Activated CD8-positive, alpha-beta T cell treated with anti-CD3 and anti-CD28 coated beads for 36 hours (primary cell): ENCODE data around the gene SLC12A5. TPM values are rescaled to one million over a fixed set of nuclear protein-coding genes. Genes with fewer than 3 reads are reported as not detected.
A peak's percentile ranks its signal among the peaks of the same experiment; 100 is the strongest.

Experiments used
- ATAC-seq: fragments of 200-7000 bp; cut with Tn5 transposase; one replicate; pipeline ENCODE4 v1.10.0; 2021; ENCODE audit warnings: mild to moderate bottlenecking, moderate library complexity
- CTCF ChIA-PET: fragments of 350-600 bp; sonication (Branson Sonifier 250); formaldehyde crosslinking; loops from one replicate; lab custom pipeline; 2021; ENCODE audit warnings: antibody characterized with exemption; lab: Charles Lee
- POLR2A ChIA-PET: fragments of 350-600 bp; sonication (Branson Sonifier 250); formaldehyde crosslinking; loops from one replicate; lab custom pipeline; 2021; ENCODE audit warnings: antibody characterized with exemption; lab: Charles Lee
- DNase-seq: peaks from one replicate; pipeline ENCODE4 v3.0.0-alpha.2; 2020
- H3K27ac Mint-ChIP-seq: one replicate; pipeline ENCODE4 v1.8.0; 2021; ENCODE audit warnings: mild to moderate bottlenecking, mixed read lengths
- H3K27me3 Mint-ChIP-seq: one replicate; pipeline ENCODE4 v1.8.0; 2021; ENCODE audit warnings: mixed read lengths
- H3K36me3 Mint-ChIP-seq: one replicate; pipeline ENCODE4 v1.8.0; 2021; ENCODE audit warnings: low read depth, mixed read lengths
- H3K4me1 Mint-ChIP-seq: one replicate; pipeline ENCODE4 v1.8.0; 2021; ENCODE audit warnings: low read depth, mixed read lengths
- H3K4me3 Mint-ChIP-seq: one replicate; pipeline ENCODE4 v1.8.0; 2021; ENCODE audit warnings: mild to moderate bottlenecking, moderate library complexity, mixed read lengths
- H3K9me3 Mint-ChIP-seq: one replicate; pipeline ENCODE4 v1.8.0; 2021; ENCODE audit warnings: mixed read lengths
- intact Hi-C: fragments of 100-400 bp; cut with micrococcal nuclease; formaldehyde crosslinking; loops from one replicate; pipeline ENCODE4 v1.10.0; 2022
- total RNA-seq, 2 experiments: library from RNA; stranded (reverse); gene quantifications; one replicate each; pipeline ENCODE4 v1.2.3, GENCODE V29; 2021
- TF ChIP-seq, protein P1 (sequence below): fragments of 200-600 bp; IDR thresholded peaks from one replicate; pipeline ENCODE4 v1.8.0; 2022; ENCODE audit warnings: antibody characterized with exemption, mild to moderate bottlenecking

The SLC12A5 gene
- total RNA-seq, 2 experiments from 2014 or later, result 0.43 TPM; not detected in 1

- ATAC-seq (peak; percentile 42), DNase-seq (peak; percentile 34)
- TF ChIP-seq, protein P1, sequence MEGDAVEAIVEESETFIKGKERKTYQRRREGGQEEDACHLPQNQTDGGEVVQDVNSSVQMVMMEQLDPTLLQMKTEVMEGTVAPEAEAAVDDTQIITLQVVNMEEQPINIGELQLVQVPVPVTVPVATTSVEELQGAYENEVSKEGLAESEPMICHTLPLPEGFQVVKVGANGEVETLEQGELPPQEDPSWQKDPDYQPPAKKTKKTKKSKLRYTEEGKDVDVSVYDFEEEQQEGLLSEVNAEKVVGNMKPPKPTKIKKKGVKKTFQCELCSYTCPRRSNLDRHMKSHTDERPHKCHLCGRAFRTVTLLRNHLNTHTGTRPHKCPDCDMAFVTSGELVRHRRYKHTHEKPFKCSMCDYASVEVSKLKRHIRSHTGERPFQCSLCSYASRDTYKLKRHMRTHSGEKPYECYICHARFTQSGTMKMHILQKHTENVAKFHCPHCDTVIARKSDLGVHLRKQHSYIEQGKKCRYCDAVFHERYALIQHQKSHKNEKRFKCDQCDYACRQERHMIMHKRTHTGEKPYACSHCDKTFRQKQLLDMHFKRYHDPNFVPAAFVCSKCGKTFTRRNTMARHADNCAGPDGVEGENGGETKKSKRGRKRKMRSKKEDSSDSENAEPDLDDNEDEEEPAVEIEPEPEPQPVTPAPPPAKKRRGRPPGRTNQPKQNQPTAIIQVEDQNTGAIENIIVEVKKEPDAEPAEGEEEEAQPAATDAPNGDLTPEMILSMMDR, result no peak
- POLR2A ChIA-PET, result interaction anchor here (0.5 to 1.0 kb wide), 2 partner anchors 9 to 28 kb away, joined by 3 read pairs; no protein-coding TSS in a partner anchor
- CTCF ChIA-PET, result interaction anchor here (1.0 to 6.3 kb wide), 5 partner anchors 13 to 31 kb away, joined by 4 to 71 read pairs (median 12); no protein-coding TSS in a partner anchor
- intact Hi-C loops, result no loop called here
- Mint-ChIP-seq H3K36me3 (no peaks in the 10 kb centered on the region), H3K9me3 (no peaks in the 10 kb centered on the region), H3K4me1 (peaks cover 59% of the 10 kb centered on the region), H3K27ac (no peak overlapping the region), H3K4me3 (no peak overlapping the region), H3K27me3 (peaks cover 10% of the 10 kb centered on the region)
These were observed 28.6 kb upstream of the SLC12A5 start for GRCh38 chr20:46000262-46000996.

DNA sequence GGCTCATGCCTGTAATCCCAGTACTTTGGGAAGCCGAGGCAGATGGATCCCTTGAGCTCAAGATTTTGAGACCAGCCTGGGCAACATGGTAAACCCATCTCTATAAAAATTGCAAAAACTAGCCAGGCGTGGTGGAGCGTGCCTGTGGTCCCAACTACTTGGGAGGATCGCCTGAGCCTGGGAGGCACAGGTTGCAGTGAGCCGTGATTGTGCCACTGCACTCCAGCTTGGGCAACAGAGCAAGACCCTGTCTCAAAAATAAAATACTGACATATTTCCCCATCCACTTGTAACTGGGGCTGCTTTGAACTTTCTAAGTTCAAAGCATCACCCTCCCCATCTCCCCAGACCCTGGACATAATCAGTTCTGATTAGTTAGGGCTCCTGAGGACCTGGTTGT, 27.5 kb upstream of the SLC12A5 start:
- intact Hi-C loops, result no loop called here

DNA sequence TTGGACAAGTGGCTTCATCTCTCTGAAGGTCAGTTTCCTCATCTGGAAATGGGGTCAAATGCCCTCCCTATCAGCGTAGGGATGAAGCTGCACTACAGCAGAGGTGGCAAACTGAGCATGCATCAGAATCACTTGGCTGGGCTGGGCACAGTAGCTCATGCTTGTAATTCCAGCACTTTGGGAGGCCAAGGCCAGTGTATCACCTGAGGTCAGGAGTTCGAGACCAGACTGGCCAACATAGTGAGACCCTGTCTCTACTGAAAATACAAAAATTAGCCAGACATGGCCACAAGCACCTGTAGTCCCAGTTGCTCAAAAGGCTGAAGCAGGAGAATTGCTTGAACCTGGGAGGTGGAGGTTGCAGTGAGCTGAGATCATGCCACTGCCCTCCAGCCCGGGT, 27.0 kb upstream of the SLC12A5 start:
- H3K4me3 Mint-ChIP-seq, result no peak overlapping the region
- POLR2A ChIA-PET, result no interaction called here
- H3K27me3 Mint-ChIP-seq, result peaks cover 20% of the 10 kb centered on the region
- CTCF ChIA-PET, result interaction anchor here (1.7 to 6.3 kb wide), 3 partner anchors 11 to 32 kb away, joined by 4 to 71 read pairs (median 33); no protein-coding TSS in a partner anchor
- H3K9me3 Mint-ChIP-seq, result no peaks in the 10 kb centered on the region
- ATAC-seq (no peak), DNase-seq (no peak)
- TF ChIP-seq, protein P1, result no peak
- intact Hi-C loops, result no loop called here
- H3K36me3 Mint-ChIP-seq, result no peaks in the 10 kb centered on the region
- H3K4me1 Mint-ChIP-seq, result peaks cover 65% of the 10 kb centered on the region
- no peak overlapping the region for H3K27ac Mint-ChIP-seq

More for the DNA sequence above, 27.5 kb upstream of the SLC12A5 start:
- H3K36me3 Mint-ChIP-seq, result no peaks in the 10 kb centered on the region
- no peaks in the 10 kb centered on the region for H3K9me3 Mint-ChIP-seq
- no peak for ATAC-seq
- peaks cover 65% of the 10 kb centered on the region for H3K4me1 Mint-ChIP-seq
- POLR2A ChIA-PET, result no interaction called here
- CTCF ChIA-PET, result interaction anchor here (1.7 to 6.3 kb wide), 3 partner anchors 12 to 31 kb away, joined by 4 to 71 read pairs (median 33); no protein-coding TSS in a partner anchor
- TF ChIP-seq, protein P1, result no peak
- H3K4me3 Mint-ChIP-seq, result no peak overlapping the region
- no peak for DNase-seq
- H3K27ac Mint-ChIP-seq, result no peak overlapping the region
- peaks cover 18% of the 10 kb centered on the region for H3K27me3 Mint-ChIP-seq

GRCh38 chr20:46004187-46004586, 24.8 kb upstream of the SLC12A5 start:
- H3K4me1 Mint-ChIP-seq, result peaks cover 65% of the 10 kb centered on the region
- H3K27me3 Mint-ChIP-seq, result peaks cover 24% of the 10 kb centered on the region
- no peak overlapping the region for H3K27ac Mint-ChIP-seq

More at GRCh38 chr20:46004187-46004586, 24.8 kb upstream of the SLC12A5 start:
- Mint-ChIP-seq H3K4me3 (no peak overlapping the region), H3K36me3 (no peaks in the 10 kb centered on the region), H3K9me3 (no peaks in the 10 kb centered on the region)
- no peak for ATAC-seq
- intact Hi-C loops, result no loop called here
- TF ChIP-seq, protein P1, result no peak
- CTCF ChIA-PET, result interaction anchor here (1.8 to 4.1 kb wide), 2 partner anchors 10 to 17 kb away, joined by 17 to 24 read pairs; no protein-coding TSS in a partner anchor
- DNase-seq, result no peak
- POLR2A ChIA-PET, result interaction anchor here (0.6 kb wide), 1 partner anchor 128 kb away, joined by 3 read pairs; no protein-coding TSS in a partner anchor
